Mesenchymal stem cell (in vitro differentiated cells and primary cell): ENCODE results near the gene MAPKAPK2.
A peak's percentile ranks its signal among the peaks of the same experiment; 100 is the strongest.
"Not testable (repeated sequence)": the region's sequence is repeated elsewhere in the genome, so short reads cannot be mapped to it uniquely, and the experiment has no call there.

ENCODE experiments used
- DNase-seq: peaks from one replicate; pipeline ENCODE4 v3.0.0-alpha.2; 2013
- H2AFZ ChIP-seq: one replicate; pipeline ENCODE4 v1.6.1; 2013; ENCODE audit warnings: low read depth, mild to moderate bottlenecking, control low read depth, inconsistent platforms, low read length, moderate library complexity
- H2AK5ac ChIP-seq: 2 replicates; pipeline ENCODE4 v1.6.1; 2013; ENCODE audit warnings: low read length, moderate library complexity, mild to moderate bottlenecking, inconsistent platforms; ENCODE audit not compliant: severe bottlenecking
- H2BK120ac ChIP-seq: one replicate; pipeline ENCODE4 v1.6.1; 2013; ENCODE audit warnings: low read depth, mild to moderate bottlenecking, inconsistent platforms, low read length, moderate library complexity
- H2BK12ac ChIP-seq, 2 experiments: one replicate each; pipeline ENCODE4 v1.6.1; 2013; ENCODE audit warnings: inconsistent platforms in 2 of 2, low read length in 2 of 2, mild to moderate bottlenecking in 2 of 2, moderate library complexity in 2 of 2, control low read depth in 1 of 2
- H2BK15ac ChIP-seq: one replicate; pipeline ENCODE4 v1.6.1; 2013; ENCODE audit warnings: mild to moderate bottlenecking, low read depth, inconsistent platforms; ENCODE audit not compliant: poor library complexity, severe bottlenecking
- H2BK5ac ChIP-seq: 2 replicates; pipeline ENCODE4 v1.6.1; 2013; ENCODE audit warnings: low read depth, mild to moderate bottlenecking, low read length, control low read depth, inconsistent platforms; ENCODE audit not compliant: poor library complexity, severe bottlenecking
- H3K14ac ChIP-seq, 2 experiments: one replicate each; pipeline ENCODE4 v1.6.1; 2013; ENCODE audit warnings: inconsistent platforms in 2 of 2, low read length in 2 of 2, control low read depth in 1 of 2, mild to moderate bottlenecking in 1 of 2, moderate library complexity in 1 of 2
- H3K18ac ChIP-seq, 2 experiments: one replicate each; pipeline ENCODE4 v1.6.1; 2013; ENCODE audit warnings: inconsistent platforms in 2 of 2, low read length in 2 of 2, control low read depth in 1 of 2, low read depth in 1 of 2, mild to moderate bottlenecking in 1 of 2
- H3K23ac ChIP-seq, 2 experiments: one replicate each; pipeline ENCODE4 v1.6.1; 2013; ENCODE audit warnings: inconsistent platforms in 2 of 2, low read length in 2 of 2, mild to moderate bottlenecking in 2 of 2, moderate library complexity in 2 of 2, control low read depth in 1 of 2
- H3K27ac ChIP-seq: 2 replicates; pipeline ENCODE4 v1.5.1; 2013; ENCODE audit warnings: mild to moderate bottlenecking, moderate library complexity, low read length, control low read depth, inconsistent platforms; ENCODE audit not compliant: poor library complexity, severe bottlenecking
- H3K27me3 ChIP-seq, 2 experiments: 2 replicates each; pipeline versions ENCODE4 v1.6.1 to v1.7.0; 2013; ENCODE audit warnings: low read length in 2 of 2, mild to moderate bottlenecking in 2 of 2, moderate library complexity in 2 of 2, control low read depth in 1 of 2, inconsistent platforms in 1 of 2; ENCODE audit not compliant: control insufficient read depth in 1 of 2, insufficient read depth in 1 of 2
- H3K36me3 ChIP-seq, 2 experiments: 2 replicates each; pipeline versions ENCODE4 v1.6.1 to v1.7.0; 2013; ENCODE audit warnings: low read length in 2 of 2, control low read depth in 1 of 2, inconsistent platforms in 1 of 2, low read depth in 1 of 2, mild to moderate bottlenecking in 1 of 2; ENCODE audit not compliant: insufficient read depth in 2 of 2, control insufficient read depth in 1 of 2
- H3K4ac ChIP-seq, 2 experiments: one replicate each; pipeline ENCODE4 v1.6.1; 2013; ENCODE audit warnings: inconsistent platforms in 2 of 2, low read length in 2 of 2, mild to moderate bottlenecking in 2 of 2, moderate library complexity in 2 of 2, control low read depth in 1 of 2, low read depth in 1 of 2
- H3K4me1 ChIP-seq: 2 replicates; pipeline ENCODE4 v1.6.1; 2013; ENCODE audit warnings: low read depth, low read length, control low read depth; ENCODE audit not compliant: control insufficient read depth, insufficient read depth
- H3K4me2 ChIP-seq: 2 replicates; pipeline ENCODE4 v1.6.1; 2013; ENCODE audit warnings: low read length, mild to moderate bottlenecking, inconsistent platforms; ENCODE audit not compliant: poor library complexity, severe bottlenecking
- H3K4me3 ChIP-seq, 2 experiments: 2 replicates each; pipeline versions ENCODE4 v1.5.1 to v1.7.0; 2013; ENCODE audit warnings: low read length in 2 of 2, mild to moderate bottlenecking in 2 of 2, control low read depth in 1 of 2, low read depth in 1 of 2; ENCODE audit not compliant: insufficient read depth in 1 of 2
- H3K79me1 ChIP-seq: replicated peaks from 2 replicates; pipeline ENCODE4 v1.6.1; 2013; ENCODE audit warnings: mild to moderate bottlenecking, control low read depth, low read length, inconsistent platforms; ENCODE audit not compliant: poor library complexity, severe bottlenecking
- H3K9ac ChIP-seq: 2 replicates; pipeline ENCODE4 v1.7.0; 2013; ENCODE audit warnings: mild to moderate bottlenecking, low read length, moderate library complexity
- H3K9me3 ChIP-seq: 2 replicates; pipeline ENCODE4 v1.7.0; 2013; ENCODE audit warnings: mild to moderate bottlenecking, low read length; ENCODE audit not compliant: control insufficient read depth
- H4K8ac ChIP-seq: one replicate; pipeline ENCODE4 v1.6.1; 2013; ENCODE audit warnings: inconsistent platforms, mild to moderate bottlenecking, low read length, moderate library complexity
- H4K91ac ChIP-seq: one replicate; pipeline ENCODE4 v1.6.1; 2013; ENCODE audit warnings: mild to moderate bottlenecking, low read length, inconsistent platforms
- WGBS: methylation state at CpG from one replicate; pipeline ENCODE4 v1.1.7; 2013; ENCODE audit warnings: mixed read lengths; 5-methylcytosine and 5-hydroxymethylcytosine counted together

MAPKAPK2 gene

DNA sequence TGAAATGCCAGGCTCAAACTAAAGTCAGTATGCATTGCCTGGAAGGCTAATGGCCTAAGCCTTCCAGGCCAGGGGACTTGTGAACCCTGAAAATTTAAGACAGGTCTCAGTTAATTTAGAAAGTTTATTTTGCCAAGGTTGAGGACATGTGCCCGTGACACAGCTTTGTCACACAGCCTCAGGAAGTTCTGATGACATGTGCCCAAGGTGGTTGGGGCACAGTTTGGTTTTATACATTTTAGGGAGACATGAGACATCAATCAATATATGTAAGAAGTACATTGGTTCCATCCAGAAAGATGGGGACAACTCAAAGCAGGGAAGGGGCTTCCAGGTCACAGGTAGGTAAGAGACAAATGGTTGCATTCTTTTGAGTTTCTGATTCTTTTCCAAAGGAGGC is 81.1 kb downstream of the MAPKAPK2 start:
- not testable (repeated sequence) for DNase-seq, H3K18ac ChIP-seq, H3K27ac ChIP-seq, H3K9me3 ChIP-seq, H3K79me1 ChIP-seq, H2BK120ac ChIP-seq, H3K14ac ChIP-seq, H3K4me3 ChIP-seq, H2AFZ ChIP-seq, H3K4me1 ChIP-seq, H3K23ac ChIP-seq, H2AK5ac ChIP-seq, H2BK5ac ChIP-seq, H2BK15ac ChIP-seq, H3K36me3 ChIP-seq, H3K4me2 ChIP-seq, H3K27me3 ChIP-seq, H3K9ac ChIP-seq
- Histone ChIP-seq H3K4ac (peak overlapping the region in 1 of 2 experiments; percentile 33), H2BK12ac (peak overlapping the region; percentile 56 to 82), H4K91ac (peak overlapping the region; percentile 44), H4K8ac (peak overlapping the region; percentile 73)
- WGBS, result 90% methylated on average over 1 of the region's 1 CpG

DNA sequence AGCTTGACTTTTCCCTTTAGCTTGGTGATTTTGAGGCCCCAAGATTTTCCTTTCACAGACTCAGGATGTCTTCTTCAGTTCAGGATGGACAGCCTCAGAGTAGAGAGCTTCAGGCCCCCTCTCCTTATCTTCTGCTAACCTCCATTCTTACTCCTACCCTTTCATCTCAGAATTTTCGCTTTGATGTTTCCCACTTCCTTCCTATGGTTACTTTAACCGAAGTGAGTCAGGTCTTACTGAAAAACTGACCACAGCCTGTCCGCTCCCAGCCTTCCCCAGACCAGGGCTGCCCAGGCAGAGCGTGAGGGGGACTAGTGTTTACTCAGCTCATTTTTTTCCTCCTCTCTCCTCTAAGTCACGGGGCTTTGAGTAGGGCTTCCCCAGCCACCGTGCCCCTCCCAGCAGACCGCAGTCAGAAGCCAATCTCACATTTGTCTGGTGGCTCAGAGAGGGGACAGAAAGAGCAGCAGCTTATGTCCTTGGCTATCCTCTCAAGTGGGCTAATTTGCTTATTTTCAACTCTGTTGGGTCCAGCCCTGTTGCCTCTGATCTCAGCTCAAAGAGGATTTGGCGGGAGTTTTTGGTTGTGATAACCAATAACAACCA is 81.6 kb downstream of the MAPKAPK2 start:
- peaks cover 12% of the 10 kb centered on the region for H3K4me1 ChIP-seq
- peak overlapping the region; percentile 31 for H3K27ac ChIP-seq
- peak overlapping the region; percentile 4 to 55 for H3K18ac ChIP-seq
- H3K14ac ChIP-seq, result no peak overlapping the region
- H3K4me2 ChIP-seq, result no peak overlapping the region
- H3K4me3 ChIP-seq, result no peak overlapping the region
- no peak overlapping the region for H4K91ac ChIP-seq
- H3K27me3 ChIP-seq, result peaks cover 0 to 6% of the 10 kb centered on the region in 2 experiments
- DNase-seq, result peak; percentile 96
- no peak overlapping the region for H2BK15ac ChIP-seq
- H2BK5ac ChIP-seq, result no peak overlapping the region
- no peaks in the 10 kb centered on the region for H3K9me3 ChIP-seq
- H3K79me1 ChIP-seq, result no peaks in the 10 kb centered on the region
- peak overlapping the region; percentile 50 for H4K8ac ChIP-seq
- peak overlapping the region; percentile 59 for H3K9ac ChIP-seq
- peak overlapping the region in 1 of 2 experiments; percentile 56 for H3K4ac ChIP-seq
- H2AFZ ChIP-seq, result no peak overlapping the region
- peak overlapping the region; percentile 75 to 82 for H2BK12ac ChIP-seq
- 18% methylated on average over 8 of the region's 8 CpGs for WGBS
- H3K36me3 ChIP-seq, result no peaks in the 10 kb centered on the region
- peak overlapping the region in 1 of 2 experiments; percentile 37 for H3K23ac ChIP-seq
- no peak overlapping the region for H2AK5ac ChIP-seq
- no peak overlapping the region for H2BK120ac ChIP-seq

DNA sequence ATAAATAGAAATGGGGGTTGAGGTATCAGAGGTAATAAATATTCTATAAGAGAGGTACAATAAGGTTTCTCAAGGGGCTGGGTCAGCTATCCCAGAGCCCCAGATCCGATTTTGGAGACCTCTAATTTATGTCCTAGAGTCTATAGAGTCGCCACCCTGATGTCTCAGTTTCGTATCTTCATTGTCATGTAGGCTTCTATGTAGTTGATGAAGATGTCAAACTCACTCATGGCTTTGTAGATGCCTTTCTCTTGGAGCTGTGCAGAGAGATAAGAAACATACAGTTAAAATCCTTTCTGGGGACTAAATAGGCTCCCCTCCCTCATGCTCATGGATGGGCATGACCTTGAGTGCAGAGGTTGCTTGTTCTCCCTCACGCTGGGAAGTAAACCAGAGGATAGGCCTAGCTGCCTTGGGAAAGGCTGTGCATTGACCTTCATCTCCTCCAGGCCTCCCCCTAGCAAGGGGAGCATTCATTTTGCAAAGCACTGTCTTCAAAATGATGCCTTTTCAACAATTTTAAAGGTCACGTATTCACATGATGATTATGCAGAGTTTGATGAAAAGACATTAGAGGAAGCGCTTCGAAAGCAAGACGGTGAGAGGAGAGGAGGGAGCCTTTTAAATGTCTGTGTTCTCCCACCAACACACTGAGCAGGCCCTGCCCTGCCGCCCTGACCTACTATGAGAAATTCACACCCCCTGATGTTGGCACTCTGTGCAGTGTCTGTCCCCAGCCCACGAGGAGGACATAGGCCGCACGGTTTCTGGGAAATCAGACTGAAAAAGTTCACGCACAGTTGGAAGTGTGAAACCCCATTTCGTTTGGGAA is 84.0 kb downstream of the MAPKAPK2 start:
- WGBS, result 91% methylated on average over 14 of the region's 14 CpGs
- H3K4ac ChIP-seq, result no peak overlapping the region

DNA sequence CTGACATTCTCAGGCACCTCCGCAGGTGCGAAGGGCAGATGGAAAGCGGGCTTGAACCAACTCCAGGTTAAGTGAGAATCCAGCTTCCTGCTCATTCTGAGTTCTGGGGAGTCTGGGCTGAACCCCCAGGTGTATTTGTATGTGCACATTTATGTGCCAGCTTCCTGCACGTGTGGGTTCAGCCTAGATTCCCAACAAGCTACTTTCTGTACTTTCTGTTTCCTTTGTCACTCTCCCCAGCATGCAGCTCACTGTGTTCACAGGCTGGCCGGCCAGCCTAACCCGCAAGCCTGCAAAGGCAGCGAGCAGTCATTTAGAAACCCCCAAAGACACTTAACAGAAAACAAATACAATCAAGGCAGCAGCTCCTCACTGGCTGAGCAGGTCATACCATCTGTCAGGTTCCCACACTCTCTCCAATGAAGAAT is 84.6 kb downstream of the MAPKAPK2 start:
- H3K27me3 ChIP-seq, result peaks cover 18 to 31% of the 10 kb centered on the region in 2 experiments
- H3K27ac ChIP-seq, result no peak overlapping the region
- 88% methylated on average over 7 of the region's 7 CpGs for WGBS

More for the DNA sequence above, 84.0 kb downstream of the MAPKAPK2 start:
- Histone ChIP-seq H4K91ac (no peak overlapping the region), H3K23ac (no peak overlapping the region), H3K18ac (no peak overlapping the region), H3K27me3 (peaks cover 12 to 24% of the 10 kb centered on the region in 2 experiments), H4K8ac (no peak overlapping the region), H3K14ac (no peak overlapping the region), H2AK5ac (no peak overlapping the region), H3K79me1 (no peaks in the 10 kb centered on the region), H3K4me2 (no peak overlapping the region), H3K27ac (no peak overlapping the region), H2BK5ac (no peak overlapping the region), H3K9ac (no peak overlapping the region), H3K36me3 (no peaks in the 10 kb centered on the region), H3K9me3 (no peaks in the 10 kb centered on the region), H2BK120ac (no peak overlapping the region), H3K4me3 (no peak overlapping the region), H3K4me1 (peaks cover 12% of the 10 kb centered on the region), H2AFZ (no peak overlapping the region), H2BK12ac (no peak overlapping the region), H2BK15ac (no peak overlapping the region)
- DNase-seq, result no peak

More for the DNA sequence above, 84.6 kb downstream of the MAPKAPK2 start:
- Histone ChIP-seq H3K9ac (no peak overlapping the region), H3K4me3 (no peak overlapping the region), H2AK5ac (no peak overlapping the region), H4K8ac (no peak overlapping the region), H2AFZ (no peak overlapping the region), H3K14ac (no peak overlapping the region), H3K23ac (no peak overlapping the region), H3K4me1 (peaks cover 12% of the 10 kb centered on the region), H3K79me1 (no peaks in the 10 kb centered on the region), H2BK12ac (no peak overlapping the region), H3K36me3 (no peaks in the 10 kb centered on the region), H3K18ac (no peak overlapping the region), H4K91ac (no peak overlapping the region), H2BK15ac (no peak overlapping the region), H3K9me3 (no peaks in the 10 kb centered on the region), H2BK5ac (no peak overlapping the region), H3K4me2 (no peak overlapping the region), H2BK120ac (no peak overlapping the region), H3K4ac (no peak overlapping the region)
- no peak for DNase-seq
